Fibroblast of lung (primary cell): Measurements from ENCODE around the gene TMEM170A.

Source experiments
- CTCF ChIP-seq, 2 donors: IDR thresholded peaks in 1 of 2; conservative IDR thresholded peaks in 1 of 2; 1 replicate in 1 of 2; 2 replicates in 1 of 2; pipeline ENCODE4 v1.5.1; 2011 to 2012; ENCODE audit warnings: low read length in 2 of 2, control low read depth in 1 of 2, inconsistent platforms in 1 of 2, low read depth in 1 of 2, mild to moderate bottlenecking in 1 of 2
- EZH2 ChIP-seq: IDR thresholded peaks from 2 replicates; pipeline ENCODE4 v1.5.1; 2012; ENCODE audit warnings: low read length, control low read depth, mild to moderate bottlenecking; ENCODE audit errors: missing control alignments

GRCh38 chr16:75502916-75503605 lies 38.6 kb upstream of the TMEM170A start:
- TF ChIP-seq CTCF (conservative IDR thresholded peaks at IDR 0.05 in 1 of 2, IDR thresholded peaks at IDR 0.05 in 1 of 2; ENCODE audit: low read depth in 1 of 2, low read length in 2 of 2) (no peak), EZH2 (no peak)
